Naive thymus-derived CD4-positive, alpha-beta T cell (primary cell): ENCODE data around the gene LMO1. TPM values are rescaled to one million over a fixed set of nuclear protein-coding genes. Genes with fewer than 3 reads are reported as not detected.
A peak's percentile ranks its signal among the peaks of the same experiment; 100 is the strongest.

ENCODE experiments used
- ATAC-seq: fragments of 150-1000 bp; cut with Tn5 transposase; 2 replicates; pipeline ENCODE4 v1.10.0; 2021; ENCODE audit warnings: mild to moderate bottlenecking, moderate library complexity
- CTCF ChIA-PET: fragments of 350-600 bp; sonication (Branson Sonifier 250); formaldehyde crosslinking; loops from one replicate; lab custom pipeline; 2021; ENCODE audit warnings: antibody characterized with exemption; lab: Charles Lee
- POLR2A ChIA-PET: fragments of 350-600 bp; sonication (Branson Sonifier 250); formaldehyde crosslinking; loops from one replicate; lab custom pipeline; 2021; ENCODE audit warnings: antibody characterized with exemption, inconsistent platforms; lab: Charles Lee
- DNase-seq, 9 donors: peaks; one replicate each; pipeline versions ENCODE4 v3.0.0 to v3.0.0-alpha.2; 2020 to 2022; ENCODE audit warnings: mixed read lengths in 1 of 9
- H3K27ac ChIP-seq: one replicate; pipeline ENCODE4 v1.7.0; 2013; ENCODE audit warnings: mild to moderate bottlenecking, low read depth, low read length, moderate library complexity
- H3K27me3 ChIP-seq, 2 donors: one replicate each; pipeline ENCODE4 v1.7.0; 2013; ENCODE audit warnings: low read length in 2 of 2, mild to moderate bottlenecking in 2 of 2, moderate library complexity in 2 of 2; ENCODE audit not compliant: control insufficient read depth in 2 of 2, insufficient read depth in 2 of 2
- H3K36me3 ChIP-seq, 3 experiments: 1 replicate in 2 of 3; 2 replicates in 1 of 3; pipeline ENCODE4 v1.7.0; 2013; ENCODE audit warnings: low read length in 3 of 3, mild to moderate bottlenecking in 3 of 3, moderate library complexity in 1 of 3; ENCODE audit not compliant: insufficient read depth in 3 of 3, control insufficient read depth in 2 of 3
- H3K4me1 ChIP-seq, 2 donors: one replicate each; pipeline ENCODE4 v1.7.0; 2013; ENCODE audit warnings: low read length in 2 of 2, mild to moderate bottlenecking in 2 of 2, moderate library complexity in 1 of 2; ENCODE audit not compliant: control insufficient read depth in 2 of 2, insufficient read depth in 2 of 2
- H3K4me3 ChIP-seq: 2 replicates; pipeline ENCODE4 v1.7.0; 2013; ENCODE audit warnings: mild to moderate bottlenecking, low read length
- H3K9me3 ChIP-seq, 3 experiments: 1 replicate in 2 of 3; 2 replicates in 1 of 3; pipeline ENCODE4 v1.7.0; 2013; ENCODE audit warnings: low read length in 3 of 3; ENCODE audit not compliant: control insufficient read depth in 2 of 3
- H3K27ac Mint-ChIP-seq, 9 donors: one replicate each; pipeline ENCODE4 v1.8.0; 2020 to 2022; ENCODE audit warnings: mixed read lengths in 9 of 9, mild to moderate bottlenecking in 8 of 9, moderate library complexity in 5 of 9, inconsistent platforms in 2 of 9
- H3K27me3 Mint-ChIP-seq, 5 donors: one replicate each; pipeline ENCODE4 v1.8.0; 2021 to 2022; ENCODE audit warnings: mixed read lengths in 5 of 5, mild to moderate bottlenecking in 1 of 5
- H3K36me3 Mint-ChIP-seq, 5 donors: one replicate each; pipeline ENCODE4 v1.8.0; 2020 to 2022; ENCODE audit warnings: mixed read lengths in 5 of 5, mild to moderate bottlenecking in 3 of 5, inconsistent platforms in 1 of 5
- H3K4me1 Mint-ChIP-seq, 7 donors: one replicate each; pipeline ENCODE4 v1.8.0; 2020 to 2022; ENCODE audit warnings: mixed read lengths in 7 of 7, mild to moderate bottlenecking in 3 of 7, inconsistent platforms in 1 of 7
- H3K4me3 Mint-ChIP-seq, 10 donors: one replicate each; pipeline ENCODE4 v1.8.0; 2020 to 2022; ENCODE audit warnings: mild to moderate bottlenecking in 10 of 10, mixed read lengths in 10 of 10, moderate library complexity in 6 of 10, inconsistent platforms in 2 of 10
- H3K9me3 Mint-ChIP-seq, 11 donors: one replicate each; pipeline ENCODE4 v1.8.0; 2020 to 2022; ENCODE audit warnings: mixed read lengths in 11 of 11, mild to moderate bottlenecking in 4 of 11, inconsistent platforms in 1 of 11, moderate library complexity in 1 of 11
- intact Hi-C, 2 donors: fragments of 100-400 bp; cut with micrococcal nuclease; formaldehyde crosslinking; loops; one replicate each; pipeline ENCODE4 v1.15.1; 2023
- polyA plus RNA-seq, 2 donors: library from polyadenylated mRNA; unstranded; fragments of 300-500 nt; fragmentation: Illumina TruSeq; gene quantifications; one replicate each; pipeline ENCODE4 v1.2.3, GENCODE V29; 2021
- total RNA-seq, 6 experiments: library from RNA in 5 of 6; stranded (reverse) in 5 of 6; gene quantifications; 1 replicate in 5 of 6; 2 replicates in 1 of 6; pipeline ENCODE4 v1.2.3 and lab custom pipeline; 2021 to 2026

Gene LMO1
- total RNA-seq (not detected), polyA plus RNA-seq (not detected), total RNA-seq (lab: John Stamatoyannopoulos, UW) (not detected)

GRCh38 chr11:8263769-8264410, at the start of gene LMO1:
LMO1 (minus strand) TSS chr11:8263878; CDS start chr11:8263362, 516 bp downstream.
- Mint-ChIP-seq H3K4me3 (peak within 1 kb of the TSS; percentile 46 to 93 (median 79)), H3K9me3 (no peaks in the 10 kb centered on the region), H3K27ac (peak within 1 kb of the TSS in 1 of 9 donors; percentile 74), H3K4me1 (peaks cover 9 to 13% (median 12%) of the 10 kb centered on the region in 7 donors), H3K36me3 (no peaks in the 10 kb centered on the region), H3K27me3 (peaks cover 58 to 78% (median 67%) of the 10 kb centered on the region in 5 donors)
- Histone ChIP-seq H3K9me3 (no peaks in the 10 kb centered on the region), H3K27ac (no peak within 1 kb of the TSS), H3K36me3 (no peaks in the 10 kb centered on the region), H3K4me3 (peak within 1 kb of the TSS; percentile 33), H3K27me3 (peaks cover 0 to 16% of the 10 kb centered on the region in 2 donors), H3K4me1 (peaks cover 0 to 10% of the 10 kb centered on the region in 2 donors)
- CTCF ChIA-PET = interaction anchor here (0.7 to 1.8 kb wide), 7 partner anchors 9 to 883 kb away, joined by 3 to 8 read pairs (median 3); no protein-coding TSS in a partner anchor
- DNase-seq (peak; percentile 37 to 75 (median 63)), ATAC-seq (peak; percentile 76)
- intact Hi-C loops = loop anchor here (1.0 to 10.0 kb wide), 6 partner anchors 17 to 259 kb away; no protein-coding TSS in a partner anchor
- POLR2A ChIA-PET = no interaction called here

GRCh38 chr11:8312986-8313385, 49.3 kb upstream of the LMO1 start:
- intact Hi-C loops = no loop called here
- H3K36me3 Mint-ChIP-seq = no peaks in the 10 kb centered on the region
- DNase-seq = no peak
- Histone ChIP-seq H3K27me3 (no peaks in the 10 kb centered on the region), H3K9me3 (no peaks in the 10 kb centered on the region), H3K4me1 (no peaks in the 10 kb centered on the region), H3K36me3 (no peaks in the 10 kb centered on the region), H3K27ac (no peak overlapping the region), H3K4me3 (no peak overlapping the region)
- H3K9me3 Mint-ChIP-seq = no peaks in the 10 kb centered on the region
- CTCF ChIA-PET = no interaction called here
- H3K27ac Mint-ChIP-seq = no peak overlapping the region
- no peaks in the 10 kb centered on the region for H3K27me3 Mint-ChIP-seq
- H3K4me1 Mint-ChIP-seq = peaks cover 0 to 4% (median 0%) of the 10 kb centered on the region in 7 donors
- H3K4me3 Mint-ChIP-seq = no peak overlapping the region
- POLR2A ChIA-PET = no interaction called here
- ATAC-seq = no peak

GRCh38 chr11:8311366-8311765, 47.7 kb upstream of the LMO1 start:
- H3K4me3 ChIP-seq = no peak overlapping the region
- H3K36me3 ChIP-seq = no peaks in the 10 kb centered on the region
- Mint-ChIP-seq H3K4me3 (no peak overlapping the region), H3K27ac (no peak overlapping the region), H3K36me3 (no peaks in the 10 kb centered on the region), H3K4me1 (peaks cover 0 to 4% (median 0%) of the 10 kb centered on the region in 7 donors), H3K27me3 (no peaks in the 10 kb centered on the region), H3K9me3 (no peaks in the 10 kb centered on the region)
- POLR2A ChIA-PET = no interaction called here
- H3K27me3 ChIP-seq = no peaks in the 10 kb centered on the region
- no peaks in the 10 kb centered on the region for H3K9me3 ChIP-seq
- ATAC-seq (no peak), DNase-seq (no peak)
- CTCF ChIA-PET = no interaction called here
- intact Hi-C loops = no loop called here
- no peaks in the 10 kb centered on the region for H3K4me1 ChIP-seq
- H3K27ac ChIP-seq = no peak overlapping the region

- Mint-ChIP-seq H3K27me3 (peaks cover 0 to under 1% (median 0%) of the 10 kb centered on the region in 5 donors), H3K27ac (no peak overlapping the region), H3K9me3 (no peaks in the 10 kb centered on the region), H3K4me1 (peaks cover 0 to 4% (median 0%) of the 10 kb centered on the region in 7 donors), H3K36me3 (no peaks in the 10 kb centered on the region), H3K4me3 (no peak overlapping the region)
- Histone ChIP-seq H3K36me3 (no peaks in the 10 kb centered on the region), H3K27ac (no peak overlapping the region), H3K4me3 (no peak overlapping the region), H3K27me3 (no peaks in the 10 kb centered on the region), H3K4me1 (no peaks in the 10 kb centered on the region), H3K9me3 (no peaks in the 10 kb centered on the region)
- no peak for ATAC-seq
- CTCF ChIA-PET = no interaction called here
- POLR2A ChIA-PET = no interaction called here
- intact Hi-C loops = no loop called here
- DNase-seq = no peak
These were observed 47.1 kb upstream of the LMO1 start for GRCh38 chr11:8310743-8311298.

GRCh38 chr11:8309862-8310261, 46.2 kb upstream of the LMO1 start:
- H3K4me3 Mint-ChIP-seq = no peak overlapping the region
- no peak overlapping the region for H3K27ac Mint-ChIP-seq
- H3K27me3 Mint-ChIP-seq = peaks cover 0 to 4% (median 0%) of the 10 kb centered on the region in 5 donors
- no peak overlapping the region for H3K4me3 ChIP-seq
- intact Hi-C loops = no loop called here
- POLR2A ChIA-PET = no interaction called here
- no peak for DNase-seq
- CTCF ChIA-PET = no interaction called here
- H3K9me3 Mint-ChIP-seq = peaks cover 0 to 2% (median under 1%) of the 10 kb centered on the region in 11 donors
- H3K9me3 ChIP-seq = no peaks in the 10 kb centered on the region
- no peaks in the 10 kb centered on the region for H3K36me3 Mint-ChIP-seq
- H3K27ac ChIP-seq = no peak overlapping the region
- peaks cover 0 to 4% (median 0%) of the 10 kb centered on the region in 7 donors for H3K4me1 Mint-ChIP-seq
- H3K4me1 ChIP-seq = no peaks in the 10 kb centered on the region
- H3K27me3 ChIP-seq = no peaks in the 10 kb centered on the region
- no peaks in the 10 kb centered on the region for H3K36me3 ChIP-seq
- ATAC-seq = no peak

GRCh38 chr11:8309311-8309710, 45.6 kb upstream of the LMO1 start:
- no peaks in the 10 kb centered on the region for H3K9me3 ChIP-seq
- Mint-ChIP-seq H3K36me3 (peaks cover 0 to 3% (median 0%) of the 10 kb centered on the region in 5 donors), H3K27ac (no peak overlapping the region), H3K9me3 (peaks cover 0 to 8% (median 5%) of the 10 kb centered on the region in 11 donors), H3K4me3 (no peak overlapping the region), H3K27me3 (peaks cover 0 to 4% (median 0%) of the 10 kb centered on the region in 5 donors), H3K4me1 (peaks cover 0 to 4% (median 0%) of the 10 kb centered on the region in 7 donors)
- DNase-seq = no peak
- no peaks in the 10 kb centered on the region for H3K27me3 ChIP-seq
- intact Hi-C loops = no loop called here
- no peaks in the 10 kb centered on the region for H3K36me3 ChIP-seq
- no peak for ATAC-seq
- H3K4me3 ChIP-seq = no peak overlapping the region
- CTCF ChIA-PET = no interaction called here
- H3K4me1 ChIP-seq = no peaks in the 10 kb centered on the region
- no peak overlapping the region for H3K27ac ChIP-seq
- POLR2A ChIA-PET = no interaction called here
